Activated naive CD8-positive, alpha-beta T cell treated with anti-CD3 and anti-CD28 coated beads, Interleukin-2, amount 50 U/mL, for 16 hours (primary cell): ENCODE results near the gene CGB1.

Experiments used
- DNase-seq: peaks from one replicate; pipeline ENCODE4 v3.0.0-alpha.2; 2020; ENCODE audit warnings: low read depth, low spot score

Gene CGB1

DNA sequence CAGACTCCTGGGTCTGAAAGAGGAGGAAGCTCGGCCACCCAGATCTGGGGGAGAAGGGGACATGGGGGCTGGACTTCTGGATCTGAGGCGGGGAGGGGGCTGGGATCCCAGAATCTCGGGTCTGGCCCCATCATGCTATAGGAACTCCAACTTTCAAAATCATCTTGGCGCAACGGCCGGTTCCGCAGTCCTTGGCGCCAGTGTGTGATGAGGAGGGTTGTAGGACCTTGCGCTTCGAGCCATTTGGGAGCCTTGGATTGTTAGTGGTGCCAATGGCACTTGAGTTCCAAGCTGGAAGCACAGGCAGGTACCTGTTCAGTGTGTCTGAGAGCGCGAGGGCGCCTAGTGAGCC, 42.7 kb downstream of the CGB1 start:
- DNase-seq = no peak

- peak; percentile 99 for DNase-seq
Measured at GRCh38 chr19:48993175-48994034, 43.3 kb downstream of the CGB1 start, which contains the start of the genes GYS1 and RUVBL2. GYS1 (minus strand) TSS chr19:48993309; CDS start chr19:48993112, 197 bp downstream. RUVBL2 (plus strand) TSS chr19:48993887; CDS start chr19:48993912, 25 bp downstream.

DNA sequence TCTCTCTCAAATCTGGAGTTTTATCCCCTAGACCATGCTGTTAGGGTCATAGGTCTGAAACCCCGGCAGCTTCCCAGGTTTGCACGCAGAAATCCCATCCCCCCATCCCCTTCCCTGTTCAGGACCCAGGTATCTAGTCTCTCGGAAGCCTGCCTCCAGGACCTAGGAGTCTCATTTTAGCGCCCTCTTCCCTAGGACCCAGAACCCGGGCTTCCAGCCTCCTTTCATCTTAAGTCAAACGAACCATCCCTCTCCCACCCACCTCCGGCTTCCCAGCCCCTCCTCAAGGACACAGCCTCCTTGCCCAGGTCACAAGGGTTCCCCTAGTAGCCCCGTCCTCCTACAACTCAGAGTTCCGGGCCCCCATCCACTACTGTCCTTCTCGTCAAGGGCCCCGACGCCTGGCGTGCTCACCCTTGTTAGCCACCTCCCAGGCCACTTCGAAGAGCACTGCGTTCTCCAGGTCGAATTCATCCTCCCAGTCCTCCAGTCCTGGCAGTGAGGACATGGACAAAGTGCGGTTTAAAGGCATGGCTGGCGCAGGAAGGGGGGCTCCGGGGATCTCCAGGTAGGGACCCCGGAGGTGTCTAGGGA, 44.0 kb downstream of the CGB1 start:
- no peak for DNase-seq

- DNase-seq = no peak
Measured at GRCh38 chr19:48991873-48992580, 44.7 kb downstream of the CGB1 start.

DNA sequence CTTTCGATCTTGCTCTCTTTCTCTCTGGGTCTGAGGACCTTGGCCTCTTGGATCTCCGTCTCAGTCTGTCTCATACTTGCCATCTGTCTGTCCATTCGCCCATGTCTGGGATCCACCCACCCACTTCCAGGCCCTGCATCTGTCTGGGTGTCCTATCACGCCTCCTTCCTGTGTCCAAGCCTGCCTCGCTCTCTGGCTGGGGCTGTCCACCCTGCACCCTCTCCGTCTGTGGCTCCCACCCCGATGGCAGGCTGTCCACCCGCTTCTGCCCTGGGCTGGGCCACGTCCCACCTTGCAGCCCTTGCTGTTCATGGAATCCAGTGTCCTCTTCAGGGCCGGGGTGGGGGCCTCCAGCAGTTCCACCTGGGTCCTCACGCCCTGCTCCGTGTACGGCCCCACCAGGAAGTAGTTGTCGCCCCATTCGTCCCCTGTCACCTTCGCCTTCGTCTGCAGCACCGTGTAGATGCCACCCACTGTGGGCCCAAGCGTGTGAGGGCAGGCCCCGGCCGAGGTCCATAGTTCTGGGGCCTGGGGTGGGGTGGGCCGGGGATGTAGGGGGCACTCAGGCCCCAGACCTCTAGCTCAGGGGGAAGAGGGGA, 45.6 kb downstream of the CGB1 start:
- no peak for DNase-seq

DNA sequence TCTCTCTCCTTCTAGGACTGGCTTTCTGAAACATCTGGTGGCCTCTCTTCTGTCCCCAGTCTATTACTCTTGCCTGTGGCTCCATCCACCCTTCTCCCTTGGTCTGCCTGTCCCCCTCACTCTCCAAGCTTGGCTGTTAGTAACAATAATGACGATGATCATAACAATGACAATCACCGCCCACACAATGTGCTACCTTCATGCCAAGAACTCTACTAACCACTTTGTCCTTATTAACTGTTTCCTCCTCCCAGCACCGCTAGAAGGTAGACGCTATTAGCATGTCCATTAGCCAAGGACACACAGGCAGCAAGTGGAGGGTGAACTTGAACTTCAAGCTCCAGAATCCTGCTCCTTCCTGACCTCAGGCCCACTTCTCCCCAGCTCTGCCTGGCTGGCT, 46.3 kb downstream of the CGB1 start:
- DNase-seq = no peak

GRCh38 chr19:48989701-48990291, 46.9 kb downstream of the CGB1 start:
- no peak for DNase-seq

DNA sequence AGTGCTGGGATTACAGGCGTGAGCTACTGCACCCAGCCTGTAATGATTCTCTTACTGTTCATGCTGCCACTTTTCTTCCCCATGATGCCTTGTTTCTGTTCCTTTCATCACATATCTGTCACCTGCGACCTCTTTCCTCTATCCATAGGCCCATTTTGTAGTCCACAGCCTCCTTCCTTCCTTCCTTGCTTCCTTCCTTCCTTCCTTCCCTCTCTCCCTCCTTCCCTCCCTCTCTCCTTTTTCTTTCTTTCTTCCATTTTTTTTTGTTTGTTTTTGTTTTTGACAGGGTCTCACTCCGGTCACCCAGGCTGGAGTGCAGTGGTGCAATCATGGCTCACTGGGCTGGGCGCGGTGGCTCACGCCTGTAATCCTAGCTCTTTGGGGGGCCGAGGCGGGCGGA, 47.8 kb downstream of the CGB1 start:
- DNase-seq = no peak

DNA sequence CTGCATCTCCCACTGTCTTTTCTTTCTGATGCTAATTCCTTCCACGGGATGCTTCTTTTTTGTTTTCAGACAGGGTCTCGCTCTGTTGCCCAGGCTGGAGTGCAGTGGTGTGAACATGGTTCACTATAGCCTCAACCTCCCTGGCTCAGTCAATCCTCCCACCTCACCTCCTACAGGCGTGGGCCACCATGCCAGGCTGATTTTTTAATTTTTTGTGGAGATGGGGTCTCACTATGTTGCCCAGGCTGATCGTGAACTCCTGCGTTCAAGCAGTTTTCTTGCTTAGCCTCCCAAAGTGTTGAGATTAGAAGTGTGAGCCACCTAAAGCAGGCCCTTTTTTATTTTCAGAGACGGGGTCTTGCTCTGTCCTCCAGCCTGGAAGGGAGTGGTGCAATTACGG, 48.4 kb downstream of the CGB1 start:
- DNase-seq = no peak

DNA sequence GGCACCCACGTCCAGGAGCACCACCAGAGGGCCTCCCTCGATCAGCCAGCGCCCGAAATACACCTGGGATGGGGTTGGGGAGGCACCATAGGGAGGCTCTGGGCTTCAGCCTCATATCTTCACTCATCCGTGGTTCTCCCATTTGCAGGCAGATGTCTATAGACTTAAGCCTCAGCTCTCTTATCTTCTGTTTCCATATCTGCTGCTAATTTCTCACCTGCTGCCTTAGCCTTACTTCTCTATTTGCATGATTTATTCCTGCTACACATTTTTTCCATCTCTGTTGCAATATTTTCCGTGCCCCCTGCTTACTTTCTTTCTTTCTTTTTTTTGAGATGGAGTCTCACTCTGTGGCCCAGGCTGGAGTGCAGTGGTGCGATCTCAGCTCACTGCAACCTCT, 49.4 kb downstream of the CGB1 start:
- DNase-seq = no peak

GRCh38 chr19:48986211-48986610, 50.5 kb downstream of the CGB1 start:
- DNase-seq = no peak

GRCh38 chr19:48985711-48986110, 51.0 kb downstream of the CGB1 start:
- DNase-seq = no peak
